HL-60 (cell line): Measurements from ENCODE around the gene SPDYA.

Experiments
- DNase-seq, 2 experiments: peaks; one replicate each; pipeline ENCODE4 v3.0.0-alpha.2; 2010 to 2020; ENCODE audit warnings: low read depth in 1 of 2, low spot score in 1 of 2
- H3K27ac ChIP-seq: fragments of 250-450 bp; sonication (Bioruptor Pico); replicated peaks from 2 replicates; pipeline ENCODE4 v1.5.1; 2020; ENCODE audit warnings: mild to moderate bottlenecking, moderate library complexity
- H3K27me3 ChIP-seq: fragments of 250-450 bp; sonication (Bioruptor Pico); 2 replicates; pipeline ENCODE4 v1.5.1; 2021; ENCODE audit warnings: mild to moderate bottlenecking, moderate library complexity; ENCODE audit not compliant: insufficient read depth, poor library complexity, severe bottlenecking
- H3K4me3 ChIP-seq: replicated peaks from 2 replicates; pipeline ENCODE4 v1.5.1; 2011; ENCODE audit warnings: mild to moderate bottlenecking, control low read depth, low read length; ENCODE audit not compliant: insufficient read depth
- CTCF ChIP-seq: IDR thresholded peaks from one replicate; pipeline ENCODE4 v1.5.1; 2011; ENCODE audit warnings: low read length, control low read depth, inconsistent platforms; ENCODE audit not compliant: insufficient read depth
- GABPA ChIP-seq: IDR thresholded peaks from 2 replicates; pipeline ENCODE4 v1.6.1; 2012; ENCODE audit warnings: low read depth
- POLR2AphosphoS5 ChIP-seq: IDR thresholded peaks from 2 replicates; pipeline ENCODE4 v1.6.1; 2012; ENCODE audit warnings: low read depth
- REST ChIP-seq: IDR thresholded peaks from 2 replicates; pipeline ENCODE4 v1.6.1; 2012; ENCODE audit warnings: low read depth; ENCODE audit not compliant: insufficient replicate concordance
- SPI1 ChIP-seq: IDR thresholded peaks from 2 replicates; pipeline ENCODE4 v1.6.1; 2012; ENCODE audit warnings: low read depth, mild to moderate bottlenecking, borderline replicate concordance

SPDYA gene

GRCh38 chr2:28868611-28869010 is 58.0 kb downstream of the SPDYA start:
- Histone ChIP-seq H3K27me3 (no peaks in the 10 kb centered on the region), H3K27ac (no peak overlapping the region), H3K4me3 (peak overlapping the region; percentile 73)
- TF ChIP-seq GABPA, result no peak
- no peak for TF ChIP-seq CTCF
- no peak for TF ChIP-seq SPI1
- no peak for TF ChIP-seq POLR2AphosphoS5
- TF ChIP-seq REST, result no peak
- DNase-seq, result no peak

GRCh38 chr2:28869494-28870145 is 59.0 kb downstream of the SPDYA start:
- Histone ChIP-seq H3K27ac (peak overlapping the region; percentile 80), H3K4me3 (peak overlapping the region; percentile 73), H3K27me3 (no peaks in the 10 kb centered on the region)
- DNase-seq, result peak in 1 of 2 experiments; percentile 17
- TF ChIP-seq REST (no peak), POLR2AphosphoS5 (no peak), GABPA (no peak), CTCF (no peak), SPI1 (no peak)

GRCh38 chr2:28870146-28870891 is 59.7 kb downstream of the SPDYA start, which contains the start of gene TRMT61B:
TRMT61B (minus strand) TSS chr2:28870309; CDS start chr2:28870277, 32 bp downstream.
- peak within 1 kb of the TSS; percentile 80 for H3K27ac ChIP-seq
- peak; percentile 96 to 97 for DNase-seq
- H3K4me3 ChIP-seq, result peak within 1 kb of the TSS; percentile 73
- TF ChIP-seq SPI1, result peak; percentile 42; the same call in 1 of the 2 replicates
- peak; percentile 60 for TF ChIP-seq REST
- no peak for TF ChIP-seq CTCF
- no peak for TF ChIP-seq GABPA
- TF ChIP-seq POLR2AphosphoS5, result peak; percentile 96
- no peaks in the 10 kb centered on the region for H3K27me3 ChIP-seq
